ENCODE data around the gene ZNF649.

DNA sequence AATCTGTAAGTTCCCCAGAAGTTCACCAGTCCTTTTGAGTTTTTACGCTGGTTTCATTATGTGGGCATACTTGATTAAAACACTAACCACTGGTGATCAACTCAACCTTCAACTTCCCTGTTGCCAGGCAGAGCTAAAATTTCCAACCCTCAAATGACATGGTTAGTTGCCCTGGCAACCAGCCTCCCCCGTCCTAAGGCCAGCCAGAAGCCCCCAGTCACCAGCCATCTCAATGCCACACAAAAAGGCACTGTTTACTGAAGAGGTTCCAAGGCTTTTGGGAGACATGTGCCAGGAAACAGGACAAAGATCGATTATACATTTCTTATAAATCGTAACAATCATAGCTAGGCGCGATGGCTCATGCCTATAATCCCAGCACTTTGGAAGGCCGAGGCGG lies 1.6 kb downstream of the ZNF649 start:
- TF ChIP-seq POLR2A (IDR thresholded peaks at IDR 0.05) (no peak), POLR2AphosphoS5 (IDR thresholded peaks at IDR 0.05) (no peak)
- TF ChIP-seq, protein P1, sequence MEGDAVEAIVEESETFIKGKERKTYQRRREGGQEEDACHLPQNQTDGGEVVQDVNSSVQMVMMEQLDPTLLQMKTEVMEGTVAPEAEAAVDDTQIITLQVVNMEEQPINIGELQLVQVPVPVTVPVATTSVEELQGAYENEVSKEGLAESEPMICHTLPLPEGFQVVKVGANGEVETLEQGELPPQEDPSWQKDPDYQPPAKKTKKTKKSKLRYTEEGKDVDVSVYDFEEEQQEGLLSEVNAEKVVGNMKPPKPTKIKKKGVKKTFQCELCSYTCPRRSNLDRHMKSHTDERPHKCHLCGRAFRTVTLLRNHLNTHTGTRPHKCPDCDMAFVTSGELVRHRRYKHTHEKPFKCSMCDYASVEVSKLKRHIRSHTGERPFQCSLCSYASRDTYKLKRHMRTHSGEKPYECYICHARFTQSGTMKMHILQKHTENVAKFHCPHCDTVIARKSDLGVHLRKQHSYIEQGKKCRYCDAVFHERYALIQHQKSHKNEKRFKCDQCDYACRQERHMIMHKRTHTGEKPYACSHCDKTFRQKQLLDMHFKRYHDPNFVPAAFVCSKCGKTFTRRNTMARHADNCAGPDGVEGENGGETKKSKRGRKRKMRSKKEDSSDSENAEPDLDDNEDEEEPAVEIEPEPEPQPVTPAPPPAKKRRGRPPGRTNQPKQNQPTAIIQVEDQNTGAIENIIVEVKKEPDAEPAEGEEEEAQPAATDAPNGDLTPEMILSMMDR (IDR thresholded peaks at IDR 0.05 in 8 of 11, conservative IDR thresholded peaks at IDR 0.05 in 3 of 11) = no peak
